Astrocyte of the spinal cord (primary cell): ENCODE results near the gene HPGD.
"Not testable (repeated sequence)": the region's sequence is repeated elsewhere in the genome, so short reads cannot be mapped to it uniquely, and the experiment has no call there.

ENCODE experiments used
- DNase-seq: peaks from one replicate; pipeline ENCODE4 v3.0.0; 2011; ENCODE audit warnings: low read depth, low spot score
- H3K4me3 ChIP-seq: 2 replicates; pipeline ENCODE4 v1.5.1; 2011; ENCODE audit warnings: low read depth, mild to moderate bottlenecking, low read length, moderate library complexity
- in situ Hi-C: cut with HindIII; loops from 2 replicates; pipeline ENCODE4 v1.10.0; 2017; ENCODE audit warnings: low sequenced_read_pairs
- TF ChIP-seq, protein P1 (sequence below): IDR thresholded peaks from 2 replicates; pipeline ENCODE4 v1.5.1; 2012; ENCODE audit warnings: low read depth, mild to moderate bottlenecking, low read length, inconsistent platforms

HPGD gene

DNA sequence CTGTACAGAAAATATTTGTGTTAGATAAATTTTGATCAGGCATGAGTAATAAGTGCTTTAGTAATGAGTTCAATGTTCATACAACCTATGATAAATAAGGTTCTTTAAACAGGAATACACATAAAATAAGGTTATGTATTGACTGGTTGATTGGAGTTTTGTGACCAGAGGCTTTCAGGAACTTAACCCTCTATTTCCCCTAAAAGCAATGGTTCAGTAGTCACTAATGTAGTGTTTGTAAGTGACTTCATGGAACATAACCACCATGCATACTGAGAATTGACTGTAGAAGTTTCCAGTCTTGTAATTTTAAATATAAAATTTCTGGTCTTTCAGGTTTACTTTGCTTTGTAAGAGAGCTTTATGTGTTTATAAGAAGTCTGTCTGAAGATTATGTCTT, 28.1 kb downstream of the HPGD start:
- H3K4me3 ChIP-seq: no peak overlapping the region
- in situ Hi-C loops: no loop called here
- TF ChIP-seq, protein P1, sequence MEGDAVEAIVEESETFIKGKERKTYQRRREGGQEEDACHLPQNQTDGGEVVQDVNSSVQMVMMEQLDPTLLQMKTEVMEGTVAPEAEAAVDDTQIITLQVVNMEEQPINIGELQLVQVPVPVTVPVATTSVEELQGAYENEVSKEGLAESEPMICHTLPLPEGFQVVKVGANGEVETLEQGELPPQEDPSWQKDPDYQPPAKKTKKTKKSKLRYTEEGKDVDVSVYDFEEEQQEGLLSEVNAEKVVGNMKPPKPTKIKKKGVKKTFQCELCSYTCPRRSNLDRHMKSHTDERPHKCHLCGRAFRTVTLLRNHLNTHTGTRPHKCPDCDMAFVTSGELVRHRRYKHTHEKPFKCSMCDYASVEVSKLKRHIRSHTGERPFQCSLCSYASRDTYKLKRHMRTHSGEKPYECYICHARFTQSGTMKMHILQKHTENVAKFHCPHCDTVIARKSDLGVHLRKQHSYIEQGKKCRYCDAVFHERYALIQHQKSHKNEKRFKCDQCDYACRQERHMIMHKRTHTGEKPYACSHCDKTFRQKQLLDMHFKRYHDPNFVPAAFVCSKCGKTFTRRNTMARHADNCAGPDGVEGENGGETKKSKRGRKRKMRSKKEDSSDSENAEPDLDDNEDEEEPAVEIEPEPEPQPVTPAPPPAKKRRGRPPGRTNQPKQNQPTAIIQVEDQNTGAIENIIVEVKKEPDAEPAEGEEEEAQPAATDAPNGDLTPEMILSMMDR: no peak
- DNase-seq: no peak

GRCh38 chr4:174490451-174490961, 31.8 kb downstream of the HPGD start:
- in situ Hi-C loops: no loop called here
- TF ChIP-seq, protein P1: no peak
- DNase-seq: peak; percentile 68
- H3K4me3 ChIP-seq: no peak overlapping the region

GRCh38 chr4:174488368-174488767, 33.9 kb downstream of the HPGD start:
- DNase-seq, H3K4me3 ChIP-seq, in situ Hi-C loops: not testable (repeated sequence)

DNA sequence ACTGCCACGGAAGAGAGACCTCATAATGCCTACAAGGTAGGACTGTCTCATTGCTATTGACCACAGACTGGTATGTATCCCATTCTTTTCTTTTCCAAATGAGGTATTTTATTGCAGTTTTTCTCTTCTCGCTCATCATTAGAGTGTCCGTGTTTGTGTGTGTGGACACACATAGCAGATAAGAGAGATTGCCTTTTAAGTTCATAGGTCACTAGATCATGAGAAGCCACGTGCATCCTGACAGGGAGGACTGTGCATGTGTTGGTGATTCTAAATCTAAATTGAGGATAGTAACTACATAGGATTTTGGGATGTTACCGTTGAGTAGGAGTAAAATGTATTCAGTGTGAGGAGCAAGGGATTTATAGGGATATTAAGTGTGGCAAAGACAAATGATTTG, 37.3 kb downstream of the HPGD start:
- no peak for DNase-seq
- no peak overlapping the region for H3K4me3 ChIP-seq
- in situ Hi-C loops: no loop called here
- TF ChIP-seq, protein P1: no peak

DNA sequence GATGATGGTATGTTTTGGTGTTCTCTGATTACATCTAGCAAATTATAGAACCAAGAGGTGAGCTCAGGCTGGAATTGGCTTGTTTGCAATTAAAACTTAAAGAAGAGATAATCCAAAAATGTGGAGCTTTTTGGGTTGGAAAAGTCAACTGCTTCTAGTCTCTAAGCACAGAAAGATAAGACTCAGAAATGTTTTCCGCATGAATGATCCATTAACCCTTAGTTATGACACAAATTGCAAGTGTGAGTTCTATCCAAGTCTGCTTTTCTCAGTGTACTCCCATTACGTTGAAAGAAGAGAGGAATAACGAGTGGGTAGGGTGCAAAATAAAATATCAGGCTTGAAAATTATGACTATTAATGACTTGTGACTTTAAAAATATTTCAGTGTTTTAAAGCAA, 38.5 kb downstream of the HPGD start:
- in situ Hi-C loops: no loop called here
- TF ChIP-seq, protein P1: no peak
- DNase-seq: no peak
- no peak overlapping the region for H3K4me3 ChIP-seq

GRCh38 chr4:174479140-174479539, 43.1 kb downstream of the HPGD start:
- no peak for DNase-seq
- in situ Hi-C loops: no loop called here
- TF ChIP-seq, protein P1: no peak
- no peak overlapping the region for H3K4me3 ChIP-seq

- DNase-seq: no peak
- in situ Hi-C loops: no loop called here
- no peak overlapping the region for H3K4me3 ChIP-seq
- TF ChIP-seq, protein P1: no peak
Measured at GRCh38 chr4:174475528-174475927, 46.8 kb downstream of the HPGD start.
